Measurements from ENCODE around the gene MSL1. TPM values are rescaled to one million over a fixed set of nuclear protein-coding genes. Genes with fewer than 3 reads are reported as not detected.

MSL1 gene, protein sequence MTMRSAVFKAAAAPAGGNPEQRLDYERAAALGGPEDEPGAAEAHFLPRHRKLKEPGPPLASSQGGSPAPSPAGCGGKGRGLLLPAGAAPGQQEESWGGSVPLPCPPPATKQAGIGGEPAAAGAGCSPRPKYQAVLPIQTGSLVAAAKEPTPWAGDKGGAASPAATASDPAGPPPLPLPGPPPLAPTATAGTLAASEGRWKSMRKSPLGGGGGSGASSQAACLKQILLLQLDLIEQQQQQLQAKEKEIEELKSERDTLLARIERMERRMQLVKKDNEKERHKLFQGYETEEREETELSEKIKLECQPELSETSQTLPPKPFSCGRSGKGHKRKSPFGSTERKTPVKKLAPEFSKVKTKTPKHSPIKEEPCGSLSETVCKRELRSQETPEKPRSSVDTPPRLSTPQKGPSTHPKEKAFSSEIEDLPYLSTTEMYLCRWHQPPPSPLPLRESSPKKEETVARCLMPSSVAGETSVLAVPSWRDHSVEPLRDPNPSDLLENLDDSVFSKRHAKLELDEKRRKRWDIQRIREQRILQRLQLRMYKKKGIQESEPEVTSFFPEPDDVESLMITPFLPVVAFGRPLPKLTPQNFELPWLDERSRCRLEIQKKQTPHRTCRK
- total RNA-seq (10 to 100 TPM; 88.6 to 91.5 TPM), polyA plus RNA-seq (13.5 TPM)

DNA sequence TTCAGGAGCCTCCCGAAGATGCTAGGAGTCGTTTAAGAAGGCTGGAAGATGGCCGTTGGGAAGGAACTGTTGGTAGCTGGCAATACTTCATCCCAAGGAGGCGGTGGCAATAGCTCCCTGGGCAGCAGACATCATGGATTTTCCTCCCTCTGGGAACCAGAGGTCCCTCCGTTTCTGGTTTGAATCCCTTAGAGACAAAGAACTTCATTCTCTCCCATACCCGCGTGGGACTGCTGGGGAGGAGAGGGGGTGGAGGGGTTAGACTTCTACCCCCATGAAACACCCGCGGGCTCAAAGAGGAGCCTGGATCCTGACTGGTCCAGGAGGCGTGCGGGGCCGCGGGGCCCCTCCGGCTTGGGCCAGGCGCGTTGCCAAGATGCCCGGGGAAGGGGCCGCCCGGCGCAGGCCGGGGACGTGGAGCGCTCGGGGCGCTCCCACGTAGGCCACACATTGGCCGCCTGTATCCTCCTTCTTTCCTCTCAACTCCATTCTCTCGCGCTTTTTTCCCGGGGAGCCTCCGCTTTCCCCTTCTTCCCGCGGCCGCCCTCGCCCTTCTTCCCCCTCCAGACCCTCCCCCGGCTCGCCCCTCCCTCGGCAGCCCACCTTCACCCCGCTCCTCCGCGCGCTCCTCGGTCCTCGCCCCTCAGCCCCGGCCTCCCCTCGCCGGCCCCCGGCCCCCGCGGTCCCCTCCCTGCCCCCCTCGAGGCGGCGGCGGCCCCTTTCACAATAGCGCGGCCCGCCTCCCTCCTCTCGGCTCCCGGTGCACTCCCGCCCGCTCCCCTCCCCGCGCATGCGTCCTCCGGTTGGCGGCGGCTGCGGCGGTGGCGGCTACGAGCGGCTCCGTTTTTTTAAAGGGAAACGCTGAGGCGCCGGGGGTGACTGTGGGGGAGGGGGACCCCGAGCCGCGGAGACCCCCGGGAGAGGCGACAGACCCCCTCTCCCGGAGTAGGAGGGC lies at the start of gene MSL1:
TSS of gene MSL1 (plus strand) at position 791 of the 955 bp plus-strand sequence. CDS start 642 bp downstream, outside the sequence.
- Mint-ChIP-seq H3K9me3 (no peaks in the 10 kb centered on the region), H3K4me1 (peaks cover 32 to 49% (median 36%) of the 10 kb centered on the region in 3 donors), H3K4me3 (peak within 1 kb of the TSS; percentile 83 to 96 (median 90)), H3K27ac (peak within 1 kb of the TSS; percentile 74 to 96 (median 89)), H3K36me3 (peaks cover 0 to 16% (median 4%) of the 10 kb centered on the region in 3 donors), H3K27me3 (peaks cover 0 to 1% of the 10 kb centered on the region in 2 donors)
- Histone ChIP-seq H3K27me3 (ENCODE audit: insufficient read depth, low read length, poor library complexity, severe bottlenecking) (no peaks in the 10 kb centered on the region), H3K4me1 (ENCODE audit: insufficient read depth, low read length) (peaks cover 32% of the 10 kb centered on the region), H3K27ac (ENCODE audit: low read depth, low read length) (peak within 1 kb of the TSS; percentile 40), H3K9me3 (ENCODE audit: low read length) (no peaks in the 10 kb centered on the region), H3K36me3 (ENCODE audit: insufficient read depth, low read length) (peaks cover 8% of the 10 kb centered on the region), H3K4me3 (ENCODE audit: low read length) (peak within 1 kb of the TSS; percentile 93)
- POLR2A ChIA-PET: interaction anchor here (2.0 to 6.3 kb wide), 3 partner anchors 9 to 23 kb away, joined by 14 to 68 read pairs (median 48); partner anchors contain the start of gene CASC3
- peak; percentile 84 to 90 (median 85) for DNase-seq
- CTCF ChIA-PET: interaction anchor here (1.3 to 3.8 kb wide), 7 partner anchors 8 to 46 kb away, joined by 3 to 45 read pairs (median 5); partner anchors contain the start of gene CASC3

DNA sequence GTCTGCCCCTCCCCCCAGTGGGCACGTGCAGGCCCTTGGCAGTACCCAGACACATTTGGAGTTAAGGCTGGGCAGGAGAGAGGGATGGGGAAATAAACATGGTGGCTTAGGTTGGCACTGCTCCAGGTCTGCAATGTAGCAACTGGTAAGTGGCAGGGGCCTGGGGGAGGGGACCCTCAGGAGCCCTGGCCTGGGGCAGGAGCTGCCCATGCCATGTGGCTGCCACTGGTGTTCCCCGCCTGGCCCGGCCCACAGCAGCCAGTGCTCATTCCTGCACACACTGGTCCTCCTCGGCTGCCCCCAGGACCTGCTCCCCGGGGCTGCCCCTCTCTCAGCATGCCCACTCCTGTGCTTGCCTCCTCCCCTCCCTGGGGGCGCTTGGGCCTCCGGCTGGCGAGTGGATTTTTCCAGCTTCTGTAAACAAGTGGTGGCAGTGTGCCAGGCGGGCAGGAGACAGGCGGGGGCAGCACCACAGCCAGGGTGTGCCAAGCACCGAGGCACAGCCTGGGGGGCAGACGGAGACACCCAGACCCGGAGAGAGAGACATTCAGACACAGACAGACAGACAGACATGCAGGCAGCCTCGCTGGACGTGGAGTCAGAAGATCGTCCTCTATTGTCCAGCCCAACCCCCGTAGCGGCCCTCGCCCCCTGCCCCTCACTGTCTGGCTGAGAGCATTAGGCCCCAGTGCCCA lies 49.6 kb upstream of the MSL1 start:
- Mint-ChIP-seq H3K4me1 (peaks cover 62 to 85% (median 69%) of the 10 kb centered on the region in 3 donors), H3K27me3 (peaks cover 0 to 3% of the 10 kb centered on the region in 2 donors), H3K4me3 (no peak overlapping the region), H3K9me3 (no peaks in the 10 kb centered on the region), H3K36me3 (peaks cover 0 to 26% (median 2%) of the 10 kb centered on the region in 3 donors), H3K27ac (peak overlapping the region in 3 of 8 donors; percentile 39 to 98 (median 55))
- Histone ChIP-seq H3K4me3 (ENCODE audit: low read length) (no peak overlapping the region), H3K27me3 (ENCODE audit: insufficient read depth, low read length, poor library complexity, severe bottlenecking) (no peaks in the 10 kb centered on the region), H3K36me3 (ENCODE audit: insufficient read depth, low read length) (peaks cover 11% of the 10 kb centered on the region), H3K27ac (ENCODE audit: low read depth, low read length) (peak overlapping the region; percentile 43), H3K4me1 (ENCODE audit: insufficient read depth, low read length) (peaks cover 70% of the 10 kb centered on the region), H3K9me3 (ENCODE audit: low read length) (no peaks in the 10 kb centered on the region)
- DNase-seq: no peak
- CTCF ChIA-PET: interaction anchor here (1.7 to 6.7 kb wide), 2 partner anchors 8 to 27 kb away, joined by 5 to 96 read pairs; partner anchors contain the start of gene THRA
- POLR2A ChIA-PET: no interaction called here

DNA sequence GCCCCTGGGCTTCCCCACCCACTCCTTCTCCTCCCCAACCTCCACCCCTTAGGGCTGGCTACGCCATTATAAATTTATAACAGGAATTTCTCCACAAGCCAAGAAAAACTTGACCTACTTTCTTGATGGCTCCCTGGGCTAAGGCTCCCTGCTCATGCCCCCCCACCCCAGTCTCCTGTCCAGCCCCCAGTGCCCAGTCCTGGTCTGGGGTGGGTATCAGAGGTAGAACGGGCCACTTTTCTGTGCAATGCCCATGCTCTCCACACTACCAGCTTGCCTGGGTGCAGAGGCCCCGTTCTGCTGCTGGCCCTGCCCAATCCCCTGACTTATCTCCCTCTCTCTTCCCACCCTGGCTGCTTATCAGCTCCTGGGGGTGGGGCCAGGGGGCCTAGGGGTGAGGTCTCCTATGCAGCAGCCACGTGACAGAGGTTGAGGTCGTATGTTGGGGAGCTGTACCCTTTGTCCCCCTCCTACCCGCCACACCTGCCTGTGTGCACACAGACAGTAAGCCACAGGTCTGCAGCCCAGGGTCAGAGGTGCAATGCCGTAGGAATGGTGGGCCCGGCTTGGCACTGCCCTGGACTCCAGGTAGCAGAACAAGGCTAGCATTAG lies 48.9 kb upstream of the MSL1 start:
- no peak for DNase-seq
- peak overlapping the region in 4 of 8 donors; percentile 17 to 74 (median 19) for H3K27ac Mint-ChIP-seq
- H3K4me3 ChIP-seq (ENCODE audit: low read length): no peak overlapping the region
- CTCF ChIA-PET: interaction anchor here (1.0 to 6.7 kb wide), 6 partner anchors 8 to 96 kb away, joined by 3 to 96 read pairs (median 12); partner anchors contain the start of genes MED24 and THRA
- H3K36me3 Mint-ChIP-seq: peaks cover 0 to 31% (median 4%) of the 10 kb centered on the region in 3 donors
- peaks cover 64% of the 10 kb centered on the region for H3K4me1 ChIP-seq (ENCODE audit: insufficient read depth, low read length)
- no peak overlapping the region for H3K4me3 Mint-ChIP-seq
- no peaks in the 10 kb centered on the region for H3K27me3 ChIP-seq (ENCODE audit: insufficient read depth, low read length, poor library complexity, severe bottlenecking)
- H3K27ac ChIP-seq (ENCODE audit: low read depth, low read length): peak overlapping the region; percentile 43
- POLR2A ChIA-PET: no interaction called here
- peaks cover 11% of the 10 kb centered on the region for H3K36me3 ChIP-seq (ENCODE audit: insufficient read depth, low read length)
- no peaks in the 10 kb centered on the region for H3K9me3 ChIP-seq (ENCODE audit: low read length)
- H3K27me3 Mint-ChIP-seq: peaks cover 0 to 3% of the 10 kb centered on the region in 2 donors
- peaks cover 56 to 78% (median 63%) of the 10 kb centered on the region in 3 donors for H3K4me1 Mint-ChIP-seq
- H3K9me3 Mint-ChIP-seq: no peaks in the 10 kb centered on the region

DNA sequence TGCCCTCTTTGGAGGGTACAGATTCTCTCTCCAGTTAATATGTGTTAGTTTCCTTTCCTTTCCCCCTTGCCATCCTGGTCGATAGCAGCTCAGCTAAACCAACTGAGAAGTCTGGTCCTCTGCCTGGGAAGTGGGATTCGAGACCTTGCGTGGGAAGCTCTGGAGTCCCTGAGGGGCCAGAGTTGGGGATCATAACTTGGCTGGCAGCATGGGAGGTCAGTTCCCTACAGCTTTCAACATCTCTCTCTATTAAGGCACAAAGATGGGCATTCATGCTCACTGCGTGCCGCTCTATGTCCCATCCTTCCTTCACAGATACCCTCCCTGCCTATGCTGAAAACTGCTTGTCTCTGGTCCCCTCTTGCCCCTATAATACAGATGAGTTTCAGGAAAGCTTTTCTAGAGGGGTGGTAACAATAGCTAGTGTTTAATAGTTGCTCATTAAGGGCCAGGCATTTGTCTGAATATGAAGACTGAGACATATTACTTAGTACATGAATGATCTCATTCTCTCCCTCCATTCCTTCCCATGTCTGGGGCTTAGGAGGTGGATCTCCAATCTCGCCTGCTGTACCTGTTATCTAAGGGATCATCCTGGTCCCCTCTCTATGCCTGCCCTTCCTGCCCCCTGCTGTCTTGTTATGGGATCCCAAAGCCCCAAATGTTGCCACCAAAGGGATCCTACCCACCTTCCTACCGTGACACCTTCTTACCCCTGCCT lies 48.2 kb upstream of the MSL1 start:
- H3K4me3 ChIP-seq (ENCODE audit: low read length): no peak overlapping the region
- peaks cover 11% of the 10 kb centered on the region for H3K36me3 ChIP-seq (ENCODE audit: insufficient read depth, low read length)
- ChIA-PET POLR2A (no interaction called here), CTCF (interaction anchor here (1.0 to 6.7 kb wide), 11 partner anchors 9 to 95 kb away, joined by 3 to 96 read pairs (median 16); partner anchors contain the start of genes CASC3, MED24, NR1D1 and THRA)
- no peak overlapping the region for H3K27ac ChIP-seq (ENCODE audit: low read depth, low read length)
- Mint-ChIP-seq H3K9me3 (no peaks in the 10 kb centered on the region), H3K4me3 (peak overlapping the region in 1 of 7 donors; percentile 63), H3K36me3 (peaks cover 0 to 36% (median 4%) of the 10 kb centered on the region in 3 donors), H3K4me1 (peaks cover 48 to 71% (median 55%) of the 10 kb centered on the region in 3 donors), H3K27ac (peak overlapping the region; percentile 28 to 87 (median 71)), H3K27me3 (peaks cover 0 to 3% of the 10 kb centered on the region in 2 donors)
- H3K9me3 ChIP-seq (ENCODE audit: low read length): no peaks in the 10 kb centered on the region
- no peaks in the 10 kb centered on the region for H3K27me3 ChIP-seq (ENCODE audit: insufficient read depth, low read length, poor library complexity, severe bottlenecking)
- peaks cover 56% of the 10 kb centered on the region for H3K4me1 ChIP-seq (ENCODE audit: insufficient read depth, low read length)
- no peak for DNase-seq

GRCh38 chr17:40074175-40074512 lies 47.6 kb upstream of the MSL1 start:
- peaks cover 0 to 3% of the 10 kb centered on the region in 2 donors for H3K27me3 Mint-ChIP-seq
- no peaks in the 10 kb centered on the region for H3K9me3 Mint-ChIP-seq
- peaks cover 0 to 39% (median 4%) of the 10 kb centered on the region in 3 donors for H3K36me3 Mint-ChIP-seq
- no peak overlapping the region for H3K4me3 Mint-ChIP-seq
- ChIA-PET POLR2A (interaction anchor here (2.1 kb wide), 1 partner anchor 25 kb away, joined by 10 read pairs; no protein-coding TSS in a partner anchor), CTCF (interaction anchor here (1.1 to 6.7 kb wide), 17 partner anchors 10 to 145 kb away, joined by 3 to 96 read pairs (median 15); partner anchors contain the start of genes CASC3, MED24, NR1D1 and THRA)
- DNase-seq: no peak
- H3K4me1 Mint-ChIP-seq: peaks cover 42 to 65% (median 50%) of the 10 kb centered on the region in 3 donors
- peaks cover 51% of the 10 kb centered on the region for H3K4me1 ChIP-seq (ENCODE audit: insufficient read depth, low read length)
- H3K4me3 ChIP-seq (ENCODE audit: low read length): no peak overlapping the region
- peak overlapping the region in 4 of 8 donors; percentile 31 to 81 (median 74) for H3K27ac Mint-ChIP-seq
- H3K36me3 ChIP-seq (ENCODE audit: insufficient read depth, low read length): peaks cover 11% of the 10 kb centered on the region
- H3K9me3 ChIP-seq (ENCODE audit: low read length): no peaks in the 10 kb centered on the region
- H3K27me3 ChIP-seq (ENCODE audit: insufficient read depth, low read length, poor library complexity, severe bottlenecking): no peaks in the 10 kb centered on the region
- no peak overlapping the region for H3K27ac ChIP-seq (ENCODE audit: low read depth, low read length)

GRCh38 chr17:40074871-40075200 lies 46.9 kb upstream of the MSL1 start:
- peaks cover 36 to 58% (median 43%) of the 10 kb centered on the region in 3 donors for H3K4me1 Mint-ChIP-seq
- POLR2A ChIA-PET: interaction anchor here (0.6 to 2.1 kb wide), 7 partner anchors 9 to 92 kb away, joined by 3 to 10 read pairs (median 4); partner anchors contain the start of gene THRA

More at GRCh38 chr17:40074871-40075200, 46.9 kb upstream of the MSL1 start:
- CTCF ChIA-PET: interaction anchor here (1.1 to 6.7 kb wide), 29 partner anchors 9 to 144 kb away, joined by 3 to 96 read pairs (median 8); partner anchors contain the start of genes CASC3, MED24, NR1D1 and THRA
- Histone ChIP-seq H3K9me3 (ENCODE audit: low read length) (no peaks in the 10 kb centered on the region), H3K4me3 (ENCODE audit: low read length) (no peak overlapping the region), H3K27ac (ENCODE audit: low read depth, low read length) (no peak overlapping the region), H3K4me1 (ENCODE audit: insufficient read depth, low read length) (peaks cover 44% of the 10 kb centered on the region), H3K36me3 (ENCODE audit: insufficient read depth, low read length) (peaks cover 17% of the 10 kb centered on the region), H3K27me3 (ENCODE audit: insufficient read depth, low read length, poor library complexity, severe bottlenecking) (no peaks in the 10 kb centered on the region)
- DNase-seq: no peak
- Mint-ChIP-seq H3K9me3 (no peaks in the 10 kb centered on the region), H3K27ac (peak overlapping the region in 5 of 8 donors; percentile 7 to 74 (median 26)), H3K4me3 (peak overlapping the region in 1 of 7 donors; percentile 1), H3K36me3 (peaks cover 0 to 40% (median 4%) of the 10 kb centered on the region in 3 donors), H3K27me3 (peaks cover 0 to 3% of the 10 kb centered on the region in 2 donors)
